GM19397 (cell line): Measurements from ENCODE around the gene UCN.
"Not testable (repeated sequence)": the region's sequence is repeated elsewhere in the genome, so short reads cannot be mapped to it uniquely, and the experiment has no call there.

Experiments
- ATAC-seq: cut with Tn5 transposase; IDR thresholded peaks from one replicate; pipeline ENCODE4 v1.9.1; 2021; ENCODE audit warnings: mild to moderate bottlenecking, moderate library complexity; ENCODE audit not compliant: unreplicated experiment

Gene UCN

DNA sequence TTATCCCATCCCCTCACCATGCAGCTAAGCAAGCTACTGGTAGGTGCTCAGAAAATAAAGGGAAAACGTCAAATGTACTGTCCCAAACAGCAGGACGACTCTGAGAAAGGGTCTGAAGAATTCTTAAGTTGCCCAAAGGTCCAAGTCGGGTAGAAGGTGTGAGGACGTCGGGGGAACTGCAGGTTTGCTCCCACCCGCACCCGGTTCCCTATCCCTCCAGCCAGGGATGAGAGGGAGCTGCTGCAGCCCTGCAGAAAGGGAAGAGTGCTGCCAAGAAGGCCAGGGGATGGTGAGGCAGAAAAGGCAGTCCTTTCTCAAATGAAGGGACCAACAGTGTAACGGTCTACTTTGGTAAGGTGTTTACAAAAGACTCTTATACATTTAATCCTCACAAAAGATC, 6.9 kb upstream of the UCN start:
- no peak for ATAC-seq

DNA sequence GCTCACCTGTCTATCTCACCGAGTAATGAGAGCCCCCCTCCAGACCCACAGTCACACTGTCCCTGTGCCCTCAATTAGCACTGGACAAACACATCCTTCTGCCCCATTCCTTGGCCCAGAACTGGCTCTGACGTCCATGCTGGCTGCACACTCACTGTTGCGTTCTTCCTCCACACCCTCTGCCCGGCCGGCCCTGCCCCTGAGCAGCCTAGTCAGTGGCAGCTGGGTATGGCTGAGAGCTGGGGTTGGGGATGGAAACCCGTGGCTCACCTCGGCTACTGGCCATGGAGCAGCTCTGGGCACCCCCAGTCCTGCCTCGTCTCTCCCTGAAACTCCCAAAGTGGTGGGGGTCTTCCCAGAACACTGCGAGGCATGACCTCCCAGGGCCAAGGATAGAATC, 6.5 kb upstream of the UCN start:
- ATAC-seq, result no peak

DNA sequence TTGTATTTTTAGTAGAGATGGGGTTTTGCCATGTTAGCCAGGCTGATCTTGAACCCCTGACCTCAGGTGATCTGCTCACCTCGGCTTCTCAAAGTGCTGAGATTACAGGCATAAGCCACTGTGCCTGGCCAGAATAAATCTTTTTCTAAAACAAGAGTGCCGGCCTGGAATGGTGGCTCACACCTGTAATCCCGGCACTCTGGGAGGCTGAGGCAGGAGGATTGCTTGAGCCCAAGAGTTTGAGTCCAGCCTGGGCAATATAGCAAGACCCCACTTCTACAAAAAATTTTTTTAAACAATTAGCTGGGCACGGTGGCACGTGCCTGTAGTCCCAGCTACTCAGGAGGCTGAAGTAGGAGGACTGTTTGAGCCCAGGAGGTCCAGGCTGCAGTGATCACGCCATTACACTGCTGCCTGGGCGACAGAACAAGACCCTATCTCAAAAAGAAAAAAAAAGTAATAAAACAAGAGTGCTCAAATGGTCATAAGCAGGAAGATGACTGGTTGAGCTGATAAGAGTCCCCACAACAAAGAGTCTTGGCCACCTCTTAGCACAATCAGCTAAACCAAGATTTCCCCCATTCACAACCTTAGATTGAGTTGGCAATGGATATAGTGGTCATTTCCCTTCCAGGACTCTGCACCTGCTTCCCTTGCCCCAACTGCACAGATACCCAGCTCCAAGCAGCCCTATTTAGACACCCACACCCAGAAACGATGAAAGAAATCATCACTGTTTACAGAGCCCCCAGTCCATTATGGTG, 5.8 kb upstream of the UCN start:
- ATAC-seq, result no peak

DNA sequence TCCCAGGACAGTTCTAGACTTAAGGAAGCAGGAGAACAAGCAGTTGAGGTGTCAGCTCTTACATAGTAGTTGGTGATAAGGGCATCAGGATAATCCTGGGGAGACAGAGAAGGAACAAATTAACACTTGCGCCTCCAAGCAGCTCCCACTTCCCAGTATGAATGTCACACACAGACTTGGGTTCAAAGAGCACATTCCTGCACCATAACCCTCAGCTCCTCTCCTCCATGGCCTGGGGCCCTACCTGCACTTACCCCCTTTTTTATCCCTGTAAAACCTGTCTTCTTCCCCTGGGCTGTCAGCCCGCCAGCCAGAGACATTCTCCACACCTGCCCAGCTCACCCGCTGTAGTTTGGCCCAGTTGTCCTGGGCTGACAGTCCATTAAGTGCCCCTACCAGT, 3.9 kb upstream of the UCN start:
- no peak for ATAC-seq

DNA sequence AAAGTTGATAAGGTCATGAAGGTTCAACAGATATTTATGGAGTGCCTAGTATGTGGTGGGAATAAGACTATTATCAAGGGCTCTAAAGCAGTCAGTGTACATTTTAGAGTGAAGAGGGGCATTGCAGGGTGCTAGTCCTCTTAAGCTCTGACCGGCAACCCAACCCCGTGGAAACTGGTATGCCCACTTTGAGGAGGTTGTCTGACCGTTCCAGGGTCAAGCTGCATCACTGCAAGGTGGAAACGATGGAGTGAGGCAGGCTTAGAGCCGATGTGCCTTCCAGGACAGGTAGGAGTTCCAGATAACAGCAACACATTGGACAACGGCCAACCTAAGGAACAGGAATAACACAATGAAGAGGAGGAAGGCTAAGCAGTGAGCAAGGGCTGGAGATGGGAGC, 1.4 kb upstream of the UCN start:
- no peak for ATAC-seq

- no peak for ATAC-seq
These were observed 493 bp downstream of the UCN start for GRCh38 chr2:27307545-27308358.

DNA sequence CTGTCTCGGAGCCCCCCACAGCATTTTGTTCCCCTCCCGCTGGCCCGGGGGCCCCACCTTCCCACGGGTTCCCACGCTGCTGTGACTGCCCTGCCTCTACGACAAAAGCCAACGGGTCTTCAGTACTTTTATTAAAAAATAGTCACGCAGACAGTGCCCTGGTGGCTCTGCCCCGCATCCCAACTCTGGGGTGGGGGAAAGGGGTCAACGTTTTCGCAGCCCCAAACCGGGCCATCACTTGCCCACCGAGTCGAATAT, 1.0 kb downstream of the UCN start:
- no peak for ATAC-seq

GRCh38 chr2:27306573-27307286, 1.5 kb downstream of the UCN start:
- ATAC-seq, result no peak

GRCh38 chr2:27306136-27306535, 2.1 kb downstream of the UCN start:
- ATAC-seq, result no peak

GRCh38 chr2:27305516-27305915, 2.7 kb downstream of the UCN start:
- no peak for ATAC-seq

- no peak for ATAC-seq
These were observed 3.6 kb downstream of the UCN start for GRCh38 chr2:27304488-27305240.

GRCh38 chr2:27303093-27304025, 4.9 kb downstream of the UCN start:
- no peak for ATAC-seq

DNA sequence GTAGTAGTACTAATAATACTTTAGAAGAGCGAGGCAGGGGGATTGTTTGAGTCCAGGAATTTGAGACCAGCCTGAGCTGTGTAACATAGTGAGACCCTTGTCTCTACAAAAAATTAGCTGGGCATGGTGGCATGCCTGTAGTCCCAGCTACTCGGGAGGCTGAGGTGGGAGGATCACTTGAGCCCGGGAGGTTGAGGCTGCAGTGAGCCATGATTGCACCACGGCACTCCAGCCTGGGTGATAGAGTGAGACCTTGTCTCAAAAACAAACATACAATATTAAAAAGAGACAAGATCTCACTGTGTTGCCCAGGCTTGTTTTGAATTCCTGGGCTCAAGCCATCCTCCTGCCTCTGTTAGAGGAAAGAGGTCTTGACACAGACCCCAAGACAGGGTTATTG, 7.6 kb downstream of the UCN start:
- not testable (repeated sequence) for ATAC-seq

DNA sequence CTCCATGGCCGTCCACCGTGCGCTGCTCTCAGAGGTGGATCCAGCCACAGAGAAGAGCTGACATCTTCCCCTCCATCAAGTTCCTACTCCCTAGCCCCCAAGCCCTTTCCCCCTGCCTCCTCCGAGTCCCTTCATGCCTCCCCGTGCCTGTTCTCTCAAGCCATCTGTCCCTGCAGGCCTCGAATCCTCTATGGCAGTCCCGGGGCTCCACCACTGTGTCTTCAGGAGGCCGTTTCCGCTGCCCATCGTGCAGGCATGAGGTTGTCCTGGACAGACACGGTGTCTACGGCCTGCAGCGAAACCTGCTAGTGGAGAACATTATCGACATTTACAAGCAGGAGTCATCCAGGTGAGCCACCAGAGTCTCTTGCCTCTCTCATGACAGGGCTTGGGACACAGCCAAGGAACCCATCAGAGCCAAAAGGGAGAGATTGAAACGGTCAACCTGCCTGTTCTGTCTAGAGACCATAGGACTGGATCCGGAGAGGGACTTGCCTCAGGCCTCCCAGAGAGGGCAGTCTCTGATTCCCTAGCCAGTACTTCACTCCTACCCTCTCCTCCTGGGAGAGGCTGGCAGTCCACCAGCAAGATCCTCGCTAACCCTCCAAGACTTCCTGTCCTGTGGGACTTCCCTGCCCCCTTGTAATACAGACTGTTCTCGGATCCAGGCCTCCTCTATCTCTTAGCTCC, 9.7 kb downstream of the UCN start:
- ATAC-seq, result no peak

DNA sequence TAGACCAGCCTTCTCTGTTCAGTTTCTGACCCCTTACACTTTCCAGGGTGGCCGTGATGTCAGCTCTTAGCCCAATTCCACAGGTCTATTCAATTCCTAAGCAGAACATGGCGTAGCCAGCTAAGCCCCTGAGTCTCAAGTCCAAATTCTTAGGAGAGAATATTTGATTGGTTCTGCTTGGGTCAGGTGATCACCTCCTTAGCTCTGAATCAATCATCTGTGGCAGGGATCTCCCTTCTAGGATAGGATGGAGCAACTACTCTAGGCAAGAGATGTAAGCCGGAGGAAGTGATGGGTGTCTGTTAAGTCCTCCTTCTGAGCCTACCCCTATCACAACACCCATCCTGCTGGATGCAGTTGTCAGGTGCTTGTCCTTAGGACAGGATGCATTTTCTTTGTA, 11.1 kb downstream of the UCN start:
- no peak for ATAC-seq

GRCh38 chr2:27296481-27296880, 11.8 kb downstream of the UCN start:
- ATAC-seq, result no peak

GRCh38 chr2:27294928-27295327, 13.3 kb downstream of the UCN start:
- no peak for ATAC-seq

GRCh38 chr2:27291865-27292264, 16.4 kb downstream of the UCN start:
- no peak for ATAC-seq

GRCh38 chr2:27290549-27290948, 17.7 kb downstream of the UCN start:
- ATAC-seq, result no peak

DNA sequence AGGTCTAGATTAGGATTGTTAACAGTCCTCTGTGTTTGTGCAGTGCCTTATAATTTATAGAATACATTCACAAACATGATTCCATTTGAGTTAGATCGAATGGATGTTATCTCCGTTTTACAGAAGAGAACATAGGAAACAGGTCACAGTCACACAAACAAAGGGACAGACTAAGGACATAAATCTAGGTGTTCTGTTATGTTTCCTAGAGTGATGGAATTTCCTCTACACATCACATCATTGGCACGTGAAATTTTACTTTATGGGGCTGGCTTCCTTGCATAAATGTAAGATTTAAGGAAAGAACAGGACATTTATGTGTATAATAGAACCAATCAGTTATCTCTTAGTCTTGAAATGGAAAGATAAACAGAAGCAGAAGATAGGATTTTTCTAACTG, 19.6 kb downstream of the UCN start:
- no peak for ATAC-seq
